ENCODE results near the gene ASIC4.

DNA sequence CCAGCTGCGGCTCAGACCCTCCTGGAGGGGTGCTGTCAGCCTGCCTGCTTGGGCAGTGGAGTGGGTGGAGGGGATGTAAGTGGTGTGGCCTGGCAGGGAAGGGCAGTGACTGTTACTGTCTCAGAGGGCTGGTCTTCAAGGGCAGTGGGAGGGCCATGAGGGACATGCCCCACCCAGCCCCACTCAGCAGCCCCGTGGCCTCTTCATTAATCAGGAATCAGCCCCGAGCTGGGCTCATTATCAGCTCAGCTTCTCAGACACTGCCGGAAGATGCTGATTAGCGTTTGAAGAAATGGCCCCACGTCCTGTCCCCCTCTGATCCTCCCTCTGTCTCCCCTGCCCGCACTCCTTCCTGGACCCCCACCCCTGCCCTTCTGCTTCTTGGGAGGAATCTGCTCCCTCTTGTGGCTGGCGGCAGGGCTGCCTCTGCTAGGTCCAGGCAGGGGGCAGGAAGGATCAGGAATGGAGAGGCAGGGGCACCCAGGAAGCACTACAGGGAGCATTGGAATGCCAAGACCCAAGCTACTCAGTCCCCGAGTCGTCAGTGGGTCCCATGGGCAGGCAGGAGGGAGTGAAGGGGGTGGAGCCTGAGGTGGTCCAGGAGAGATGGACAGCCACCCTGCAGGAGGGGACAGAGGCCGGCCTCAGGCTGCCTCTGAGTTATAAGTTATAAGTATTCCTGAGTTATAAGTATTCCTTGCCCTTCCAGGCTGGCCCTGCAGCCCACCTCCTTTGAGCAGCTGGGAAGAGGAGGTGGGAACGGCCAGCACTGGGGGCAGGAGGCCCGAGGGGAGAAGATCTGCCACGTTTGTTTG lies 7.0 kb downstream of the ASIC4 start:
- TF ChIP-seq, protein P1, sequence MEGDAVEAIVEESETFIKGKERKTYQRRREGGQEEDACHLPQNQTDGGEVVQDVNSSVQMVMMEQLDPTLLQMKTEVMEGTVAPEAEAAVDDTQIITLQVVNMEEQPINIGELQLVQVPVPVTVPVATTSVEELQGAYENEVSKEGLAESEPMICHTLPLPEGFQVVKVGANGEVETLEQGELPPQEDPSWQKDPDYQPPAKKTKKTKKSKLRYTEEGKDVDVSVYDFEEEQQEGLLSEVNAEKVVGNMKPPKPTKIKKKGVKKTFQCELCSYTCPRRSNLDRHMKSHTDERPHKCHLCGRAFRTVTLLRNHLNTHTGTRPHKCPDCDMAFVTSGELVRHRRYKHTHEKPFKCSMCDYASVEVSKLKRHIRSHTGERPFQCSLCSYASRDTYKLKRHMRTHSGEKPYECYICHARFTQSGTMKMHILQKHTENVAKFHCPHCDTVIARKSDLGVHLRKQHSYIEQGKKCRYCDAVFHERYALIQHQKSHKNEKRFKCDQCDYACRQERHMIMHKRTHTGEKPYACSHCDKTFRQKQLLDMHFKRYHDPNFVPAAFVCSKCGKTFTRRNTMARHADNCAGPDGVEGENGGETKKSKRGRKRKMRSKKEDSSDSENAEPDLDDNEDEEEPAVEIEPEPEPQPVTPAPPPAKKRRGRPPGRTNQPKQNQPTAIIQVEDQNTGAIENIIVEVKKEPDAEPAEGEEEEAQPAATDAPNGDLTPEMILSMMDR (IDR thresholded peaks at IDR 0.05; ENCODE audit: low read depth, low read length): peak; percentile 76
- TF ChIP-seq MYC (IDR thresholded peaks at IDR 0.05; ENCODE audit: low read depth, low read length): no peak
- TF ChIP-seq POLR2A (IDR thresholded peaks at IDR 0.05; ENCODE audit: extremely low read depth, insufficient read length): no peak
- TF ChIP-seq, protein P2, sequence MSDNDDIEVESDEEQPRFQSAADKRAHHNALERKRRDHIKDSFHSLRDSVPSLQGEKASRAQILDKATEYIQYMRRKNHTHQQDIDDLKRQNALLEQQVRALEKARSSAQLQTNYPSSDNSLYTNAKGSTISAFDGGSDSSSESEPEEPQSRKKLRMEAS (IDR thresholded peaks at IDR 0.05; ENCODE audit: low read depth, low read length): 0 out of 2 replicates have a peak, but pooled peaks have one; percentile 12
